OCI-LY3 (cell line): ENCODE measurements around the gene MORN5.

Experiments used
- H2AFZ ChIP-seq: fragments of 200-600, 300-600 bp; shearing (Covaris generic); 2 replicates; pipeline ENCODE4 v1.6.0; 2014; ENCODE audit warnings: antibody characterized with exemption, low read depth, low read length
- H3K27ac ChIP-seq: fragments of 200-600, 300-600 bp; sonication (generic); 2 replicates; pipeline ENCODE4 v1.5.1; 2014; ENCODE audit warnings: mild to moderate bottlenecking, low read length, moderate library complexity, mixed read lengths
- H3K27me3 ChIP-seq: fragments of 200-600, 300-600 bp; sonication (generic); 2 replicates; pipeline ENCODE4 v1.6.1; 2014; ENCODE audit warnings: low read depth, low read length, mixed read lengths
- H3K36me3 ChIP-seq: fragments of 200-600, 300-600 bp; sonication (generic); replicated peaks from 2 replicates; pipeline ENCODE3; 2014; ENCODE audit warnings: low read depth, low read length, mixed read lengths
- H3K4me1 ChIP-seq: fragments of 300-600, 200-600 bp; sonication (generic); 2 replicates; pipeline ENCODE4 v1.6.1; 2014; ENCODE audit warnings: low read length, mixed read lengths
- H3K4me2 ChIP-seq: fragments of 200-600, 300-600 bp; sonication (generic); 2 replicates; pipeline ENCODE4 v1.6.1; 2014; ENCODE audit warnings: low read length, mixed read lengths
- H3K4me3 ChIP-seq: fragments of 300-600, 200-600 bp; sonication (generic); 2 replicates; pipeline ENCODE4 v1.5.1; 2014; ENCODE audit warnings: antibody characterized with exemption, mild to moderate bottlenecking, low read length, moderate library complexity
- H3K79me2 ChIP-seq: fragments of 300-600, 200-600 bp; shearing (Covaris generic); 2 replicates; pipeline ENCODE4 v1.6.1; 2014; ENCODE audit warnings: mild to moderate bottlenecking, low read length, mixed read lengths
- H3K9ac ChIP-seq: fragments of 300-600, 200-600 bp; shearing (Covaris generic); 2 replicates; pipeline ENCODE4 v1.6.0; 2014; ENCODE audit warnings: mild to moderate bottlenecking, low read length, moderate library complexity
- H3K9me3 ChIP-seq: fragments of 200-600, 300-600 bp; shearing (Covaris generic); 2 replicates; pipeline ENCODE4 v1.6.1; 2014; ENCODE audit warnings: low read length, mixed read lengths; ENCODE audit not compliant: insufficient read depth
- H4K20me1 ChIP-seq: fragments of 200-600, 300-600 bp; sonication (generic); 2 replicates; pipeline ENCODE4 v1.6.1; 2016; ENCODE audit warnings: low read length, mixed read lengths; ENCODE audit not compliant: insufficient read depth
- EZH2phosphoT487 ChIP-seq: fragments of 200-600 bp; shearing (Covaris generic); IDR thresholded peaks from 2 replicates; pipeline ENCODE4 v1.6.1; 2018; ENCODE audit warnings: antibody characterized with exemption, mixed run types, low read depth
- TF ChIP-seq, protein P1 (sequence below): fragments of 200-600, 300-600 bp; sonication (generic); IDR thresholded peaks from 2 replicates; pipeline ENCODE4 v1.5.1; 2014; ENCODE audit warnings: antibody characterized with exemption, low read length, low read depth

The MORN5 gene

DNA sequence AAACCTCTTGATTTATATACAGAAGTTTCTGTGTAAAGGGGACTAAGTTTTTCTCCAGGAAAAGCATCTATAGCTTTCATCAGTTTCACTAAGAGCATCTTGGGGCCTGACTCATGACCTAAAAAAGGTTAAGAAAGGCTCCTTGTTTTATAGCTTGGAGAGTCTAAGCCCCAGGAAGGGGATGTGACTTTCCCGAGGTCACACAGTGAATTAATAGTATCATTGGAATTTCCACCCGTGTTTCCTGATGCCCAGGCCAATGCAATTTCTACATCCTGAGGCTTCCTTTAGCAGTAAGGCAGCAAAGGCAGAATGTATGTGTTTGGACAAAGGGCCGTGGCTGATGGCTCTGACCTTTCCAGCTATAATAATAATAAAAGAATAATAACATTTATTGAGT is 8.6 kb downstream of the MORN5 start:
- Histone ChIP-seq H3K9me3 (no peaks in the 10 kb centered on the region), H3K27me3 (peaks cover 41% of the 10 kb centered on the region), H3K4me2 (no peak overlapping the region), H3K27ac (no peak overlapping the region), H3K79me2 (no peaks in the 10 kb centered on the region), H3K4me3 (no peak overlapping the region), H3K4me1 (no peaks in the 10 kb centered on the region), H2AFZ (no peak overlapping the region), H3K9ac (no peak overlapping the region), H4K20me1 (no peaks in the 10 kb centered on the region), H3K36me3 (no peaks in the 10 kb centered on the region)
- TF ChIP-seq, protein P1, sequence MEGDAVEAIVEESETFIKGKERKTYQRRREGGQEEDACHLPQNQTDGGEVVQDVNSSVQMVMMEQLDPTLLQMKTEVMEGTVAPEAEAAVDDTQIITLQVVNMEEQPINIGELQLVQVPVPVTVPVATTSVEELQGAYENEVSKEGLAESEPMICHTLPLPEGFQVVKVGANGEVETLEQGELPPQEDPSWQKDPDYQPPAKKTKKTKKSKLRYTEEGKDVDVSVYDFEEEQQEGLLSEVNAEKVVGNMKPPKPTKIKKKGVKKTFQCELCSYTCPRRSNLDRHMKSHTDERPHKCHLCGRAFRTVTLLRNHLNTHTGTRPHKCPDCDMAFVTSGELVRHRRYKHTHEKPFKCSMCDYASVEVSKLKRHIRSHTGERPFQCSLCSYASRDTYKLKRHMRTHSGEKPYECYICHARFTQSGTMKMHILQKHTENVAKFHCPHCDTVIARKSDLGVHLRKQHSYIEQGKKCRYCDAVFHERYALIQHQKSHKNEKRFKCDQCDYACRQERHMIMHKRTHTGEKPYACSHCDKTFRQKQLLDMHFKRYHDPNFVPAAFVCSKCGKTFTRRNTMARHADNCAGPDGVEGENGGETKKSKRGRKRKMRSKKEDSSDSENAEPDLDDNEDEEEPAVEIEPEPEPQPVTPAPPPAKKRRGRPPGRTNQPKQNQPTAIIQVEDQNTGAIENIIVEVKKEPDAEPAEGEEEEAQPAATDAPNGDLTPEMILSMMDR = no peak
- no peak for TF ChIP-seq EZH2phosphoT487

GRCh38 chr9:122172131-122172530 is 12.4 kb downstream of the MORN5 start:
- H3K36me3 ChIP-seq = no peaks in the 10 kb centered on the region
- H3K79me2 ChIP-seq = no peaks in the 10 kb centered on the region
- no peak overlapping the region for H3K4me3 ChIP-seq
- H3K27ac ChIP-seq = no peak overlapping the region
- H4K20me1 ChIP-seq = no peaks in the 10 kb centered on the region
- no peaks in the 10 kb centered on the region for H3K9me3 ChIP-seq
- TF ChIP-seq, protein P1 = no peak
- no peak for TF ChIP-seq EZH2phosphoT487
- no peak overlapping the region for H3K4me2 ChIP-seq
- H3K9ac ChIP-seq = no peak overlapping the region
- peaks cover 38% of the 10 kb centered on the region for H3K27me3 ChIP-seq
- H3K4me1 ChIP-seq = no peaks in the 10 kb centered on the region
- no peak overlapping the region for H2AFZ ChIP-seq

GRCh38 chr9:122173670-122174069 is 14.0 kb downstream of the MORN5 start:
- Histone ChIP-seq H3K4me2 (no peak overlapping the region), H3K36me3 (no peaks in the 10 kb centered on the region), H3K4me1 (no peaks in the 10 kb centered on the region), H3K27me3 (peaks cover 37% of the 10 kb centered on the region), H3K9me3 (no peaks in the 10 kb centered on the region), H3K79me2 (no peaks in the 10 kb centered on the region), H3K4me3 (no peak overlapping the region), H4K20me1 (no peaks in the 10 kb centered on the region), H3K9ac (no peak overlapping the region), H2AFZ (no peak overlapping the region), H3K27ac (no peak overlapping the region)
- TF ChIP-seq, protein P1 = no peak
- TF ChIP-seq EZH2phosphoT487 = no peak

DNA sequence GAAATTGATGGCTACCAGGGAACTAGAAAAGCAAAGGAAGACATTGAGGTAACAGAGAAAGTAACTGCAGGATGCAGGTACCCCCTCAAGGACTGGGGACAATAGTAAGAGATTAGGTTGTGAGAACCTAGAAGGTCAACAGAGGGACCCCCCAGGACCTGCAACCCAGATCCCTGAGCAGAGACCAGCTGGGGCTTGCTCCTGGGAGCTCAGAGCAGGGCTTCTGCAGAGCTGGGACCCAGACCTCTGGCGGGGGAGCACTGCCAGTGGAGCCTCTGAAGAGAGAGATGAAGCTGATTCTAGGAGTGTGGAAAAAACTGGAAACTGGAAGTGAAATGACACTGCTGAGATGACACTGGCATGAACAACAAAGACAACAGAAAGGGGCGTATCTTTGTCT is 17.2 kb downstream of the MORN5 start:
- no peak overlapping the region for H3K9ac ChIP-seq
- no peaks in the 10 kb centered on the region for H3K36me3 ChIP-seq
- no peak overlapping the region for H2AFZ ChIP-seq
- H3K9me3 ChIP-seq = no peaks in the 10 kb centered on the region
- TF ChIP-seq EZH2phosphoT487 = no peak
- TF ChIP-seq, protein P1 = no peak
- peaks cover 47% of the 10 kb centered on the region for H3K27me3 ChIP-seq
- H3K4me3 ChIP-seq = no peak overlapping the region
- no peaks in the 10 kb centered on the region for H4K20me1 ChIP-seq
- no peaks in the 10 kb centered on the region for H3K4me1 ChIP-seq
- H3K79me2 ChIP-seq = no peaks in the 10 kb centered on the region
- H3K4me2 ChIP-seq = no peak overlapping the region
- H3K27ac ChIP-seq = no peak overlapping the region
